Measurements from ENCODE around the gene COL23A1.
A peak's percentile ranks its signal among the peaks of the same experiment; 100 is the strongest.

Gene COL23A1

GRCh38 chr5:178462076-178462475, 128.1 kb downstream of the COL23A1 start:
- no peak overlapping the region for H3K27ac ChIP-seq
- no peak for TF ChIP-seq CTCF (conservative IDR thresholded peaks at IDR 0.05)

GRCh38 chr5:178461004-178461730, 129.0 kb downstream of the COL23A1 start:
- no peak overlapping the region for H3K27ac ChIP-seq
- TF ChIP-seq CTCF (conservative IDR thresholded peaks at IDR 0.05), result peak; percentile 24; the same call in 1 of the 2 replicates

- no peak for TF ChIP-seq CTCF (conservative IDR thresholded peaks at IDR 0.05)
- no peak overlapping the region for H3K27ac ChIP-seq
Observed at GRCh38 chr5:178460598-178460997, 129.6 kb downstream of the COL23A1 start.

- H3K27ac ChIP-seq, result no peak overlapping the region
- no peak for TF ChIP-seq CTCF (conservative IDR thresholded peaks at IDR 0.05)
Observed at GRCh38 chr5:178460174-178460573, 130.0 kb downstream of the COL23A1 start.

- no peak for TF ChIP-seq CTCF (conservative IDR thresholded peaks at IDR 0.05)
Observed at GRCh38 chr5:178458140-178458539, 132.1 kb downstream of the COL23A1 start.

GRCh38 chr5:178457471-178457870, 132.7 kb downstream of the COL23A1 start:
- TF ChIP-seq CTCF (conservative IDR thresholded peaks at IDR 0.05), result no peak
- H3K27ac ChIP-seq, result no peak overlapping the region

More at GRCh38 chr5:178458140-178458539, 132.1 kb downstream of the COL23A1 start:
- no peak overlapping the region for H3K27ac ChIP-seq

GRCh38 chr5:178455480-178455835, 134.7 kb downstream of the COL23A1 start:
- TF ChIP-seq CTCF (conservative IDR thresholded peaks at IDR 0.05), result no peak
- H3K27ac ChIP-seq, result no peak overlapping the region

Measured in VCaP (cell line).